CD4-positive, alpha-beta T cell treated with Interleukin-21 for 1 hour (primary cell): Measurements from ENCODE around the gene SORCS2.

Source experiments
- DNase-seq: peaks from one replicate; pipeline ENCODE4 v3.0.0-alpha.2; 2020

Gene SORCS2

DNA sequence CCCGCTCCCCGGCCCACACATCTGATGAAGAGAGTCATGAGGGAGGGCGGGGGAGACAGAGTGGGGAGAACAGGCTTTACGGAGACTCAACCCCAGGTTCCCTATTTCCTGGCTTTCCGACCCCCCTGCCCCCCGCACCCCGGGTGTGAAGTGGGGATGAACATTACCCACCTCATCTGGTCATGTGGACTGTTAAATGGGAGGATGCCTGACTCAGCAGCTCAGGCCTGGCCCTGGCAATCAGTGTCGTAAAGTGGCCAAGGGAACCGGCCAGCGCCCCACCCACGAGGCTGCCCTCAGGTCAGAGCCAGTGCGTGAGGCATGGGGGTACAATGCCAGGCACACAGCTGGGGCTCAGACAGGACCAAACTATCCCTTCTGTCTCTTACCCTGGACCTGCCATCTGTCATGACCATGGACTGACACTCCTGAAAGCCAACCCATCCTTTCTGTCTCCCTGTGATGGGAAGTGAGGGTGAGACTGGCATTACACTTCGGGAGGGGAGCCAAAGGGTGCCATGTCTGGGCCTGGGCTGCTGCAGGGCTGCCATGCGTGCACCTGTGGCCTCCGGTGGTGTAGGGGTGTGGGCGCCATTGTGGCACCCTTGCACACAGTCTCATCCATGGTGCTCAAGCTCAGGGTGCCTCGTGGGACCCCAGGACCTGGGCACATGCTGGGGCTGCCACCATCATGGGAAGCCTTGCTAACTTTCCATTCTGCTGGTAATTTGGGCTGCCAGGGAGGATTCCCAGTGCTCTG lies 348.5 kb downstream of the SORCS2 start:
- DNase-seq = no peak

DNA sequence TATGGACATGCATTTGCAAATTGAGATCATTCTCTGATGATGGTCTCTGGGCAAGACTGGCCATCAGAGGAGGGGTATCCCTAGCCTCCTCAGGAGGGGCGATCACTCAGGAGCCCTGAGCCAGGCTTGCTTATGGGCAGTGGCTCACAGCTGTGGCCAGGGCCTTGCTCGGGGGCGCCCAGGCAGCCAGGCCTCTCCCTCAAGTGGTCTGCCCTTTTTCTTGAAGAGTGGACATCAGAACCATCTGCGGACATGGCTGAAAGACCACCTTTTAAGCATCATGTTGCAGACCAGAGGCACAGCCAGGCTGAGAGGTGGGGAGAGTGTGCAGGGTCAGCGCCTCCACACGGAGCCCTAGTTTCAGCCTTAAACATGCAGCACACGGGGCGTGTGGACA lies 349.1 kb downstream of the SORCS2 start:
- no peak for DNase-seq

DNA sequence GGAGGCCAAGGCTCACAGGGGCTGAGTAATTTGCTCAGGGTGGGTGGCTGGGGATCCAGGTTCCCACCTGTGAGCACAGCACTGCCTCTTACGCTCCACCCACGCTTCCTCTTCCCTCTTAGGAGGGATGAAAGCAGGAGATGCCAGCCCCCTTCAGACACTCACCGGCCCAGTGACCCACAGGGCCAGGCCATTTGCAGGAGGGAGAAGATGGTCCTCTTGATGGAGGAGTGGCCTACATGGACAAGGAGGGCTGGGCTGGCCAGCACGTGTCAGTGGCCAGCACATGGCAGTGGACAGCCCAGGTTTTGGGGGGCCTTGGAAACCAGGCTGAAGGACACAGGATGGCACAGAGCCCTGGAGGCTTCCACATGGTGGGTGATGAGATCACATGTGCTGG lies 350.4 kb downstream of the SORCS2 start:
- no peak for DNase-seq

DNA sequence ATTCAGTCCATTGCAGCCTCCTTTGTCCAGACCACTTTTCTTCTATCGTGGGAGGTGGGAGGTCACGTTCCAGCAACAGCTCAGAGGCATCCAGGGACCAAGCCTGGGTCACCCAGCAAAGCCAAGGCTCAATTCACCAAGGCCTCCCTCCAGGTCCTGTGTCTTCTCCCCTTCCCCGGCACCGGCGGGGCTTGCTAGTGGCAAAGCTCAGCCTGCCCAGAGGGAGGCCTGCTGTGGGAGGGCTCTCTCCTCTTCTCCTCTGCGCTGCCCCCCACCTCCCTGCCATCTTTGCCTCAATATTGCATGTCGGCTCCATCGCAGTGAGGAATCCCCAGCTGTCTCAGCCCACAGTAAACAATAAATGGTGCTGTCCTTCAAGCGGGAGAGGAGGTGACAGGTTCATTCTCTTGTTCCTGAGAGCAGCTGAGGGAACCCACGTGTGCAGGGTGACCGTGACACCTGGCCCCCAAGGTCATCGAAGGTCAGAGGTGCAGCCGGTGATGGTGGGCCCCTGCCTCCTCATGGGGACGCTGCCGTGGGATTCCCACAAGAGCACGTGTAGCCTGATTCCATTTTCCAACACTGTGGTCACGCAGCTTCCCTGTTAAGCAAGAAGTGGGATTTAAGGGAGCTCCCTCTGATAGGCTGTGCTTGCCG lies 353.9 kb downstream of the SORCS2 start:
- DNase-seq = no peak

DNA sequence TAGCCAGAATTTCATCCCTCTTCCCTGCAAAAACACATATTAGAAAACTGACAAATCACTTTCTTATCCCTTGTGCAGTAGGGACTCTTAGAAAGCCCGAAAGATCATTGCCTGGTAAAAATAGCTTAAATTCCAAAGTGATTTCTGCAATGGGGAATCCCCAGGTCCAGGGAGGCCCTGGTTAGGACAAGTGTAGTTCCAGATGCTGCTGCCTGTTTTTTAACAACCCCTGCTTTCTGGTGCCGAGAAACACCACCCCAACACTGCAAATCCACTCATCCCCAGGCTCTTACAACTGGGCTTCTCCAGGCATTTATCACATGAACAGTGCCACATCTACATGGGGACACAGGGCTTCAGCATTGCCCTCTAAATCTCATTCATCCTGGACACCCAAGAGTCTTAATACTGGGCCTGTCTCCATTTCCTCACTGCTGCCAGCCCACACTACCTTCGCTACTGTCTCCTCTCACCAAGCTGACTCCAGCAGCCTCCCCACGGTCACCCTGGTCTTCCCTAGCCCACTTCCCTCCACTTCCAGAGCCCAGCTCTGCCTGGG lies 354.6 kb downstream of the SORCS2 start:
- no peak for DNase-seq

DNA sequence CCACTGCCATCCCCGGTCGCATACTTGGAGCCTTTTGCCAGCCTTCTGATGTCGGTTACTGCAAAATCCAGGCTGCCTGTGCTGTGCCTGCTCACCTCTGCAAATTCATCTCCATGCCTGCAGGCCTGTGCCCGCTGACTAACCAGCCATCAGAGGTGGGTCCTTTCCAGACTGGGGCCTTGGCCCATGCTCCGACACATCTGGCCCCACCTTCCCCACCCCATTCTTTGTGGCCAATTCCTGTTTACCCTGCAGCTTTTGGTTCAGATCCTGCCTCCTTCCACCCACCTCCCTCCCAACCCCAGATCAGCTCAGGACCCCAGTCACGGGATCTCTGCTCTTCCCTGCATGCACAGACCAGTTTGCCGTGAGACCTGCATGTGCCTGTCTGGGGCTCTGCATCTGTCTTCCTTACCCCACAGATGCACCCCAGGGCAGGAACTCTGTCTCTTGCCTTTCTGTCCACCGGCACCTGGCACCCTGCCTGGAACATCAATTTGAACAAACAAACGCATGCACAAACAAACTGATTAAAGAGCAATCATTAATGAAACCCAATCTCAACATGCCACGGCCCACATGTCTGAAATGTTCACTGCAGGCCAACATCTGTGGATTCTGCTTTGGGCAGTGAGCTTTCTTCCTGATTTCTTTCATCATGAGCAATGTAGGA lies 355.2 kb downstream of the SORCS2 start:
- DNase-seq = no peak

DNA sequence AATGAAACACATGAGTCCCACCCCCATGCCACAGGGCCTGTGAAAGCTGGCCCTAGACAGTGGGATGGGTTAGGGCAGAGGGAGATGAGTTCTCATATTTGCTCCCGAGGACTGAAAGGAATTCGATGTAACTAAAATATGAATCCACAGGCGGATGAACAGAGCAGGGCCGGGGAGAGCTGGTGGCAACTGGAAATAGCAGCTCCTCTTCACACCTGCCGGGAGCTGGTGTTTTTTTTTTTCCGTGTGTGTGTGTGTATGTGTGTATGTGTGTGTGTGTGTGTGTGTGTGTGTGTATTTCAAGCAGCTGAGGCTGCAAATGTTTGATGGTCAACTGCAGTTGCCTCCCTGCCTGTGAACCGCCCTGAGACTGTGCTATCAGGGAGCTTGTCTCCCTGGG lies 357.5 kb downstream of the SORCS2 start:
- no peak for DNase-seq

DNA sequence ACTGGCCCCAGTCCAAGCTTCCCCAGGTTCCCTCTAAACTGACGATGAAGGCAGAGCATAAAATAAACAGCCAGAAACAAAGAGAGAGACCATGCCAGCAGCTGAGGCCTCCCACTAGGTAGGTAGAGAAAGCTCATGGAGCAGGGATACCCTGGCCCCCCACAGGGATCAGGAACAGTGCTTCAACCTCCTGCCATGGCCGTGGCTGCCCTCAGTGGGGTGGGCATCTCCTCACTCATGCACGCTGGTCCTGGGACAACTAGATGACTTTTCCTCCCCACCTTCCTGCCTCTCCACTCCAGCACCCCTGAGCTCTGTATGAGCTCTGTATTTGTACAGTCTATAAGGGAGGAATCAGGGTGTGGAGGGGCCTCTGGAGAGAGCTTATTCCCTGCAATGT lies 360.1 kb downstream of the SORCS2 start:
- DNase-seq = no peak

DNA sequence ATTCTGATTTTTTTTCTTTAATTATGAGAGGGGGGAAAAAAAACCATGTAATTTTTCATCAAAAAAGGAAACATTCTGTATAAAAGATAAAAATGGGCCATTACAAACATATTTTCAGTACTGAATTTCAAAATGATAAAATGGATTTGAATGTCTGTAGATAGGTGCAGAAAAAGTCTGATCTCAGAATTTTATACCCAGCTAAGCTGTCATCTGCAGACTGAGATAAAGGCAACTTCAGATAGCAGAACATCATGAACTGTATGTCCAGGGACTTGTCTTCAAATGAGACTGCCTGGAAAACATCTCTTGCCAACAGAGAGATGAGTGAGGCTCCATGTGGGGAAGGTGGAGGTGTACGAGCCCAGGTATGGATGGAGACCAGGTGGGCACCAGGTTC lies 360.9 kb downstream of the SORCS2 start:
- DNase-seq = no peak

DNA sequence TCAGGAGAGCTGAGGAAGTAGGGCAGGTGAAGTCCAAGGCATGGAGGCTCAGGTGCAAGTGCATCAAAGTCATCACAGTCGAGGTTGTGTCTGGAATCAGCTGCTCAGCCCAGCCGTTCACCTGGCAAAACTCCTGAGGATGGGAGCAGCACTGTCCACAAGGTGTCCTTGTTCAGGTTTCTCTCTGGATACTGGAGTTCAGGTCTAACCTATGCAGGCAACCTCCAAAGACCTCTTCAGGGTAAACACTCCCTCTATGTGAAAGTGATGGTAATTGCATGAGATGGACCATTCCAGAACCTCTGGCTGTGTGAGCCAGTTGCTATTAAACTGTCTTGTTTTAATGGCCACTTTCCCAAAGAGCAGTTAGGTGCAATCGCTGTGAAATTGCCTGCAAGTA lies 362.6 kb downstream of the SORCS2 start:
- no peak for DNase-seq

DNA sequence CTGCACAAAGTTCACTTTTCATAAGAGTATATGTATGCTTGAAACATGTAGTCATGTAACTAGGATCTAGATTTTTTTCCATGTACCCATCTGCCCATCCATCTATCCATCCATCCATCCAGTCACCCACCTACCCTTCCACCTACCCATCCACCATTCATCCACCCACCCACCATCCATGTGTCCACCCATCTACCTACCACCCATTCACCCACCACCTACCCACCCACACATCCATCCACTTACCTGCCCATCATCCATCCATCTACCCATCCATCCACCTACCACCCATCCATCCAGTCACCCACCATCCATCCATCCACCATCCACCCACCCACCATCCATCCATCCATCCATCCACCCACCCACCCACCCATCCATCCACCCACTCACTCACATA lies 364.2 kb downstream of the SORCS2 start:
- DNase-seq = no peak

DNA sequence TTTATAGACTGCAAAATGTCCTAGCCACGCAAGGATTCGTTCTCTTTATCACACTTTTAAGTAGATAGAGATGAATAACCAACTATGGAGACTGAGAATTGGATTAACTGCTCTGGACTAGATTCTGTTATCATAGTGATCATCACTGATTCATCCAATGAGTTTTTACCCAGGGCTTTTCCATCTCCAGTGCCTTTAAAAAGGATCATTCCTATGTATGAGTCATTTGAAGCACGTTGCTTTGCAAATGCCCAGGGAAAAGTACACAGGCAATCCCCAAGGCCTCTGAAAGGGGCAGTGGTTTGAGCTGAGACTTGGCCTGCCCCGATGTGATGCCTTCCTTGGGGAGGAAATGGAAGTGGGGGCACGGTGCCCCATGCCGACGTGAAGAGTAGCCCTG lies 365.1 kb downstream of the SORCS2 start:
- DNase-seq = no peak

DNA sequence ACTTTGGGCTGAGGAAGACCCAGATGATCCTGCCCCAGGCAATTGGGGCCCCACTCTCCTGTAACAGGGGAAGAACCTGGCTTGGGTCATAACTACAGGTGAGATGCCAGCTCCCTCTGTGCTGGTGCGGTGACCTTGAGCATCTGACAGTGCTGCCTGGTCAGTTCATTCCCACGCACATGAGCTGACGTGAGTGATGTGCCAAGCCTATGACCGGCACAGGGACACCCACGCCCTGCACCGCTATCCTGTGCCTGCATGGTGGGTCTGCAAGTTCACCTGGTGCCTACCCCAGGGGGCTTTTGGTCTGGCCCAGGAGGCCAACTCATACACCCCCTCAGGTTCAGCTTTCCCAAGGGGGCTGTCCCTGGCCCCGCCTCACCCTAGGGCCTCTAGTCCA lies 366.1 kb downstream of the SORCS2 start:
- no peak for DNase-seq

DNA sequence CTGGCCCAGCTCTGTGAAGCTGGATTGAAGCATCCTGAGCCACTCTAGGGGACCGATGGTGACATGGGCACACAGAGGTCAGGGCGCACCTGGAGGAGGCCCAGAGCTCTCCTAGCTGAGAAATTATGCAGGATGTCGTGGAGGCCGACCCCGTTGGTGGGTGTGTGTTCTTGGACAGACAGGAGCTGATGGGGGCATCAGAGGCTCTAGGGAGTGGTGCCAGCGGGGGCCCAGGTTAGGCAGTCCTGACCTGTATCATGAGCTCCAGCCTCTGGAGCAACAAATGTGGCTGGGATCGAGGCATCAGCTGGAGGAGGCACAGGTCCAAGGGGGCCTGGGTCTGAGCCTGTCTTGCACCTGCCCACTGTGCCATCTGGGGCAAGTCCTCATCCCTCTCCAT lies 367.0 kb downstream of the SORCS2 start:
- no peak for DNase-seq

DNA sequence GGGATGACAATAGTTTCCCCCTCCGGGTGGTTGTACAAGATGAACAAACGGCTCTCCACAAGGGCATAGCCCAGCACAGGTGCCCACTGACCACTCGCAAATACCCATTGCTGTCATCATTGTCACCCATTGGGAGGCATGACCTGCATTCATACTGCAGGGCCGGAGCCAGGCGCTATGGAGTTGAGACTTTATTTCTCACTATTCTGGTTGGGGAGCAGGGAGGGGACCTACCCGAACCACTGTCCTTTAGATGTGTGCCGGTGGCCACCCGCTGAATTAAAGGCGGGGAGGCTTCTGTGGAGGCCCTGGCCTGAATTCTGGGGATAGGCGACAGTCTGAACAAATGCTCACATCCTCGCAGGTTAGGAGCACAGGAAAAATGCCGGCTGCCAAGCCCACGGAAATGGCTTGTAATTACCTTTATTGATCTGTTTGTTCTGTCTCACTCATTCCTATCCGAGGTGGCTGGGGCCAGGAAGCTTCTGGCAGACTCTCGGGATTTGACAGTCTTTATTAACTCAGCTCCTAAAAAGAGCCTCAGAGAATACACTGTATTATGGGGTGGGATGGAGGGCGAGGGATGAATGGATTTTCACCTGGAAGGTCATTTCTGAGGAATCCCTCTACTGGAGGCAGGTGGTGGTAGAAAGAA lies 367.5 kb downstream of the SORCS2 start:
- DNase-seq = no peak

DNA sequence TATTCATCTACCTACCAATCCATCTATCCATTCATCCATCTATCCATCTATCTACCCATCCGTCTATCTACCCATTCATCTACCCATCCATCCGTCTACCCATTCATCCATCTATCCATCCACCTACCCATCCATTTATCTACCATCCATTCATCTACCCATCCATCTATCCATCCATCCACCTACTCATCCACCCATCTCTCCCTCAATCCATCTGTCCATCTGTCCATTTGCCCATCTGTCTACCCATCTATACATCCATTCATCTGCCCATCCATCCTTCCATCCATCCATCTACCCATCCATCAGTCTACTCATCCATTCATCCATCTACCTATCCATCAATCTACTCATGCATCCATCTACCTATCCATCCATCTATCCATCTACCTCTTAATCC lies 369.2 kb downstream of the SORCS2 start:
- DNase-seq = no peak

DNA sequence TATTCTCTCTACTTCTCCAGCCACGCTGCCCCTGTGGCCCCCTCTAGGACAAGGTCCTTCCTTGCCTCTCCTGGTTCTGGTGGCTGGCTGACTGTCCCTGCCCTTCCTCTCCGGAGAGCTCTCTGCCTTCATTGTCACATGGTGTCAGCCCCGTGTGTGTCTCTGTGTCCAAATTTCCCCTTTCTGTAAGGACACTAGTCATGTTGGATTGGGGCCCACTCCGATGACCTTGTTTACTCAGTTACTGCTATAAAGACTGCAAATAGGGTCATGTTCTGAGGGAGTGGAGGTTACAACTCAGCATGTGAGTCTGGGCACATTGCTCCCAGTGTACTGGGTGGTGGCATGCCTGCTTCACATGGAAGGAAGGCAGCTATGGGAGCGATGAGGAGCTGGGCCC lies 371.9 kb downstream of the SORCS2 start:
- DNase-seq = no peak

DNA sequence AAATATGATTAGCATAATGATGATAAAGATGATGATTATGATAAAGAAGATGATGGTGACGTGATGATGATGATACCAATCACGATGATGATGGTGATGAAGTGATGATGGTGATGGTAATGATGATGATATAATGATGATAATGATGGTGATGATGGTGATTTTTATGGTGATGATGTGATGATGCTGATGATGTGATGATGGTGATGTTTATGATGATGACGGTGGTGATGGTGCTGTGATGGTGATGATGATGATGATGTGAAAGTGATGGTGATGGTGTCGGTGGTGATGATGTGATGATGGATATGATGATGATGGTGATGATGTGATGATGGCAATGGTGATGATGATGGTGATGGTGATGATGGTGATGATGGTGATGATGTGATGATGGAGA lies 373.1 kb downstream of the SORCS2 start:
- no peak for DNase-seq

DNA sequence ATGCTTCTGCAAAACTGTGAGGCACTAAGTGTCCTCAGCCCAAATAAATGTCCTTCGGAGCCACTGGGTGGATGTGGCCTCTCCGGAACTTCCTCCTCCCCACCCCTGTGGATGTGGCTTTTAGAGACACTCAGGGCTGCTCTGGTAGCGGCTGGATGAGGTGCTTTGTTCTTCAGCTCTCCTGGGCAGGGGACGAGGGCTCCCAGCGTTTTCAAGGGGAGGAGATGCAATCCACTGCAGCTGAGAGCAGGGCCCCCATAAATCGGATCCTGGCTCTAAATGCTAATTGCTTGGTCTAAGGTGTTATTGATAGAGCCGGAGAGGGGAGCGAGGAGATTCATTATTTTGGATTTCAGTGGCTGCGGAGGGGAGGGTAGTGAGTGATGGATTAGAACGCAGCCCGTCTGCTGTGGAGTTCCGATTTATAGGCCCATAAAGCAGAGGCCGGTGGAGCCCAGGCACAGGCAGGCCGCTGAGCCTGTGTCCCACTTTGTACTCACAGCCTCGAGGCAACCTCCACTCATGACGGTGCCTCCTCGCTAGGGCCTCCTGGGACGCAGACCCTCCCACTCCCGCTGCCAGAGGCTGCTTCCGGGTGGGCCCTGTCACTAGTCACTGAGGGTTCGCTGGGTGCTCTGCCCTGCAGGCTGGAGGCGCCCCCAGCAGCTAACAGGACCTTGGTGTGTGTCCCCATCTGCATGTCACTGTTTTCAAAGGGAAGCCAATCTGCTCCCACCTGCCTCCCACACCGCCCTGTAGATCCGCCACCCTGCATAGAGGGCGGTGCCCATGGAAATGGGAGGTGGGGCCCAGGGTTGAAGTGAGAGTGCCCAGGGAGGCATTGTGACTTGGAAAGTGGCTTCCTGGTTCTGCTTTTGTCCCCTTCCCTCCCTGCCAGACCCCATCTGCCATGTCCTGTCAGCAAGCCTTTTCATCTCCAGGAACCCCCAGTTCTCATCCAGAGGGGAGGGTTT lies 377.8 kb downstream of the SORCS2 start:
- no peak for DNase-seq

DNA sequence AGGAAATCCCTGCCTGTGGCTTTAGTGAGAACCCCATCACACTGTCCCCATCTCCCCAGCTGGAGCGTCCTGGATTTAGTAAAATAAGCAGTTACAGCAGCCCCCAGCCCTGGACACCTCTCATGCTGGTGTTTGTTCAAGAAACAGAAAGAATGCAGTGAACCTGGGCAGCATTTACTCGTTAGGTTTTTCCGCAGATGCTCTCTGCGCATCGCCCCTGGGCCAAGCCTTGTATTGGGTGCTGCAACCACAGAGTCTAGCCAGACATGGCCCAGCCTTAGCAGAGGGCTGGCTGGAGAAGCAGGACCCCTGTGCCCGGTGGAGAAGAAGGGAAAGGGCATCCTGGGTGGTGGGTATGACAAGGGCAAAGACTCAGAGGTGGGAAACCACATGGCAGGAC lies 378.7 kb downstream of the SORCS2 start:
- no peak for DNase-seq

DNA sequence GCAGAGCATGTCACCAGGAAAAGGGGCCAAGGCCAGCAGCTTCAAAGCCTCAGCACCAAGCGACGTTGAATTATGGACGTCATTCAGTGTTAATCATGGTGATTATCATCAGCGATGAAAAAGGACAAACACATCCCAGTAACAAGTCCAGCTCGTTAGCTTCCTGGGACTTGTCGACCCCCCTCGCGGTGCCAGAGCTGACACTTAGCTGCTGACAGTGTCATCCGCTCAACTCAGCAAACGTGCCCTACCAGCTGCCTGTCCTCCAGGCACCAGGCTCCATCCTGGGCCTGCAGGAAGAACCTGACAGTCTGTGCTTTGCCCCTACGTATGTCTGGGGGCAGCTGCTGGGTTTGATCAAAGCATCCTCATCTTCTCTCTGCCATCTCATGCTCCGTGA lies 379.4 kb downstream of the SORCS2 start:
- no peak for DNase-seq

DNA sequence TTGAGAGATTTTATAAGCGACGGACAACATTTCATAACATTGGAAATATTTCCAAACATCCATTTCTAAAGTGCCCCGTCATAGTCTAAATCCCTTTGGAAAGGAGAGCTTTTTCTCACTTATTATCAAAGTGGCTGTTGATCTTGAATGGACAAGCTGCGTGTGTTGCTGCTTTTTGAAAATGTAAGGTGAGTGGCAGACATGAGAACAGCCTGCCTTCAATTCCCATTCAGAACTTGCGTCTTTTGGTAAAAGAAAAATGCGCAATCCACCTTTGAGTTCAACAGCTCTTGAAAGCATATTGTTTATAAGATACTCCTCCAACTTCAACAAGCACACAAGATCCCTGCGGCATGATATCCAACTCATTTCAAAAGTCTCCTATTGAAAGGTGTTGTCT lies 380.6 kb downstream of the SORCS2 start:
- no peak for DNase-seq
